Peyer's patch (tissue), 4 donors: ENCODE results near the gene RPTOR. TPM values are rescaled to one million over a fixed set of nuclear protein-coding genes. Genes with fewer than 3 reads are reported as not detected.
"Not testable (repeated sequence)": the region's sequence is repeated elsewhere in the genome, so short reads cannot be mapped to it uniquely, and the experiment has no call there.

Experiments
- DNase-seq, 3 donors: peaks; one replicate each; pipeline ENCODE4 v3.0.0-alpha.2; 2017 to 2019
- H3K27ac ChIP-seq, 4 donors: fragments of 200-600 bp; sonication (generic); one replicate each; pipeline ENCODE4 v1.5.1; 2016 to 2019
- H3K27me3 ChIP-seq, 2 donors: fragments of 200-600 bp; sonication (generic); one replicate each; pipeline ENCODE4 v1.5.1; 2019
- H3K36me3 ChIP-seq, 3 donors: fragments of 200-600 bp; sonication (generic); one replicate each; pipeline ENCODE4 v1.5.1; 2016 to 2019
- H3K4me1 ChIP-seq, 4 donors: fragments of 200-600 bp; sonication (generic); one replicate each; pipeline ENCODE4 v1.5.1; 2016 to 2019
- H3K4me3 ChIP-seq, 4 donors: fragments of 200-600 bp; sonication (generic); 1 replicate in 3 of 4; 2 replicates in 1 of 4; pipeline ENCODE4 v1.5.1; 2016 to 2019; ENCODE audit warnings: mild to moderate bottlenecking in 1 of 4
- H3K9me3 ChIP-seq, 4 donors: fragments of 200-600 bp; sonication (generic); one replicate each; pipeline ENCODE4 v1.5.1; 2016 to 2019; ENCODE audit warnings: mild to moderate bottlenecking in 1 of 4
- POLR2A ChIP-seq, 2 donors: fragments of 450-650 bp; IDR thresholded peaks; one replicate each; pipeline ENCODE4 v1.5.1; 2017; ENCODE audit warnings: antibody characterized with exemption in 2 of 2, mild to moderate bottlenecking in 2 of 2, moderate library complexity in 2 of 2
- total RNA-seq, 4 donors: library from RNA; depleted of rRNA; stranded (reverse); fragments of >200 nt; gene quantifications; one replicate each; pipeline ENCODE4 v1.1.0, GENCODE V29; 2016
- TF ChIP-seq, protein P1 (sequence below), 6 experiments: fragments of 450-650 bp in 4 of 6; fragments of 200-600 bp in 2 of 6; sonication (generic) in 1 of 6; IDR thresholded peaks; one replicate each; pipeline ENCODE4 v1.5.1; 2017 to 2019; ENCODE audit warnings: antibody characterized with exemption in 6 of 6, mild to moderate bottlenecking in 3 of 6, moderate library complexity in 1 of 6

The RPTOR gene
- total RNA-seq, 4 donors from 2014 or later, result 42.4 to 73.6 (median 64.2) TPM

DNA sequence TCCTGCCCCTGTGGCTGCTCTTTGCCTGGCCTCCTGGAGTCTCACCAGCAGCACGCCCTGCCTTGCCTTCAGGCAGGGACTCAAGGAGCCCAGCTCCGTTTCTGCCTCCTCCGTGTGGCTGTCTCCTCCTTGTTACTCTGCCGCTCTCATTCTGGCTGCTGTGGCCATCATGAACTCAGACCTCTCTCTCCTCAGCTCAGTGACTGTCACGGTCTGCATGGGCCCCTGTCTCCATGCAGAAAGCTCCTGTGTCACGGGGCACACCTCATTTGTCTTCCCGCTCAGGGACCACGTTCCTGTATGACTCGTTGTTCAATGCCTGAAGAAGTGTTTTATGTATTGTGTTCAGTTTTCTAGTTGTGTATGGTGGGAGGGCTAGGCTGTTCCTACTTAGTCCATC lies 25.3 kb downstream of the RPTOR start:
- Histone ChIP-seq H3K9me3 (no peaks in the 10 kb centered on the region), H3K27ac (no peak overlapping the region), H3K36me3 (no peaks in the 10 kb centered on the region), H3K4me1 (no peaks in the 10 kb centered on the region), H3K27me3 (no peaks in the 10 kb centered on the region), H3K4me3 (no peak overlapping the region)
- DNase-seq, result no peak
- no peak for TF ChIP-seq POLR2A (IDR thresholded peaks at IDR 0.05)
- TF ChIP-seq, protein P1, sequence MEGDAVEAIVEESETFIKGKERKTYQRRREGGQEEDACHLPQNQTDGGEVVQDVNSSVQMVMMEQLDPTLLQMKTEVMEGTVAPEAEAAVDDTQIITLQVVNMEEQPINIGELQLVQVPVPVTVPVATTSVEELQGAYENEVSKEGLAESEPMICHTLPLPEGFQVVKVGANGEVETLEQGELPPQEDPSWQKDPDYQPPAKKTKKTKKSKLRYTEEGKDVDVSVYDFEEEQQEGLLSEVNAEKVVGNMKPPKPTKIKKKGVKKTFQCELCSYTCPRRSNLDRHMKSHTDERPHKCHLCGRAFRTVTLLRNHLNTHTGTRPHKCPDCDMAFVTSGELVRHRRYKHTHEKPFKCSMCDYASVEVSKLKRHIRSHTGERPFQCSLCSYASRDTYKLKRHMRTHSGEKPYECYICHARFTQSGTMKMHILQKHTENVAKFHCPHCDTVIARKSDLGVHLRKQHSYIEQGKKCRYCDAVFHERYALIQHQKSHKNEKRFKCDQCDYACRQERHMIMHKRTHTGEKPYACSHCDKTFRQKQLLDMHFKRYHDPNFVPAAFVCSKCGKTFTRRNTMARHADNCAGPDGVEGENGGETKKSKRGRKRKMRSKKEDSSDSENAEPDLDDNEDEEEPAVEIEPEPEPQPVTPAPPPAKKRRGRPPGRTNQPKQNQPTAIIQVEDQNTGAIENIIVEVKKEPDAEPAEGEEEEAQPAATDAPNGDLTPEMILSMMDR (IDR thresholded peaks at IDR 0.05), result no peak

DNA sequence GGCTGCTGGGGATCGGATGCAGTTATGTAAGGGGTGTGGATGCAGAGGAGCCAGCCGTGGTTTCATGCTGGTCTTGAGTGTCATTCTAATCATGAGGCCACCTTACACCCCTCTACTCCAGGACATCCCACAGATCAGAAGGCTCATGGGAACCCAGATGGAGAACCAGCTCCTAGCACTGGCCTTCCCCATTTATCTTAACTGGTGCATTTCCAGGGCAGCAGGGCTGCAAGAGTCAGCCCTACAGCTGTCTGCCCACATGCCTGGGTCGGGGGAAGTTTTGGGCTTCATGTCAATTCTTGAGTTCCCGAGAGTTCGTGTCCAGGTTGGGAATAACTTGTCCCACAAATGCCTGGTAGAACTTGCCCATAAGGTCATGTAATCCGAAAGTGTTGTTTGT lies 29.1 kb downstream of the RPTOR start:
- TF ChIP-seq, protein P1 (IDR thresholded peaks at IDR 0.05), result no peak
- no peak for TF ChIP-seq POLR2A (IDR thresholded peaks at IDR 0.05)
- H3K27me3 ChIP-seq, result no peaks in the 10 kb centered on the region
- no peaks in the 10 kb centered on the region for H3K4me1 ChIP-seq
- H3K4me3 ChIP-seq, result no peak overlapping the region
- no peak for DNase-seq
- no peak overlapping the region for H3K27ac ChIP-seq
- no peaks in the 10 kb centered on the region for H3K9me3 ChIP-seq
- H3K36me3 ChIP-seq, result no peaks in the 10 kb centered on the region

DNA sequence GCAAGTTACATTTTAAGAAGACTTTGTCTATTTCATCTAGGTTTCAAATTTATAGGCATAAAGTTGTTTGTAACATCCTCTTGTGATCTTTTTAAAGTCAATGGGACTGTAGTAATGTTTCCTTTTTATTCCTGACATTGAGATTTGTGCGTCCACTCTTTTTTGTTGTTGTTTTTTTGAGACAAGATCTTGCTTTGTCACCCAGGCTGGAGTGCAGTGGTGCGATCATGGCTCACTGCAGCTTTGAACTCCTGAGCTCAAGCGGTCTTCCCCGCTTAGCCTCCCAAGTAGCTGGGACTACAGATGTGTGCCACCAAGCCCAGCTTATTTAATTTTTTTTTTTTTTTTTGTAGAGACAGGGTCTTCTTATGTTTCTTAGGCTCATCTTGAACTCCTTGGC lies 29.9 kb downstream of the RPTOR start:
- no peak for TF ChIP-seq POLR2A (IDR thresholded peaks at IDR 0.05)
- TF ChIP-seq, protein P1 (IDR thresholded peaks at IDR 0.05), result no peak
- Histone ChIP-seq H3K27me3 (no peaks in the 10 kb centered on the region), H3K4me1 (no peaks in the 10 kb centered on the region), H3K27ac (no peak overlapping the region), H3K36me3 (no peaks in the 10 kb centered on the region), H3K4me3 (no peak overlapping the region), H3K9me3 (no peaks in the 10 kb centered on the region)
- DNase-seq, result no peak

DNA sequence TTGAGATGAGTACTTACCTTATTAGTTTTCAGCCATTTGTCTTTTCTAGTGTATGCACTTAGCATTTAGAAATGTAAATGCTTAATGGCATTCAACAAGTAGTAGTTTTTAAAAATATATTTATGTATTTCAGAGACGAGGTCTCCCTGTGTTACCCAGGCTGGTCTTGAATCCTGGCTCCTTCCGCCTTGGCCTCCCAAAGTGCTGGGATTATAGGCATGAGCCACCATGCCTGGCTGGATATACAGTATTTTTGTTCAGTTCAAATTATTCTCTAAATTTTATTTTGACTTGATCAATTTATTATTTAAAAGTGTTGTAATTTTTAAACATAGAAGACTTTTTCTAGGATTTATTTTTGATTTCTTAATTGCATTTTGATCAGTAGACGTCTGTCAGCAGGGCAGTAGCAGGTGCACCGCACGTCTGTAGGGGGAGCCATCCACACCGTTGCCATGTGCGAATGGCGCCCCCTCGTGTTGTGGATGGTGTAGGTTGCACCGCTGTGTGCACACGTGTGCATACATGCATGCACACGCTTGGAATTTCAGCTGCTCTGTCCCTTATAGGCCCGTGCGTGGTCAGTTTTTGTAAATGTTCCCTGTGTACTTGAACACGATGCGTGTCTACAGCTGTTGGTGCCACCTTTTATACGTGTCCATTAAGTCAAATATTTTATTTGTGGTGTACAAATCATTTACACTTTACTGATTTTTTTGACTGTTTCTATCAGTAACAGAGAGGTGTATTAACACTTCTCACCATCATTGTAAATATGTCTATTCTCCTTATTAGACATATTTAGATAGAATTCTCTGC lies 30.6 kb downstream of the RPTOR start:
- Histone ChIP-seq H3K36me3 (no peaks in the 10 kb centered on the region), H3K27me3 (no peaks in the 10 kb centered on the region), H3K9me3 (no peaks in the 10 kb centered on the region), H3K4me3 (no peak overlapping the region), H3K4me1 (no peaks in the 10 kb centered on the region), H3K27ac (no peak overlapping the region)
- peak; percentile 88 to 95 (median 93) for DNase-seq
- TF ChIP-seq, protein P1 (IDR thresholded peaks at IDR 0.05), result peak; percentile 89 to 100 (median 100)
- peak in 1 of 2 donors; percentile 13 for TF ChIP-seq POLR2A (IDR thresholded peaks at IDR 0.05)

DNA sequence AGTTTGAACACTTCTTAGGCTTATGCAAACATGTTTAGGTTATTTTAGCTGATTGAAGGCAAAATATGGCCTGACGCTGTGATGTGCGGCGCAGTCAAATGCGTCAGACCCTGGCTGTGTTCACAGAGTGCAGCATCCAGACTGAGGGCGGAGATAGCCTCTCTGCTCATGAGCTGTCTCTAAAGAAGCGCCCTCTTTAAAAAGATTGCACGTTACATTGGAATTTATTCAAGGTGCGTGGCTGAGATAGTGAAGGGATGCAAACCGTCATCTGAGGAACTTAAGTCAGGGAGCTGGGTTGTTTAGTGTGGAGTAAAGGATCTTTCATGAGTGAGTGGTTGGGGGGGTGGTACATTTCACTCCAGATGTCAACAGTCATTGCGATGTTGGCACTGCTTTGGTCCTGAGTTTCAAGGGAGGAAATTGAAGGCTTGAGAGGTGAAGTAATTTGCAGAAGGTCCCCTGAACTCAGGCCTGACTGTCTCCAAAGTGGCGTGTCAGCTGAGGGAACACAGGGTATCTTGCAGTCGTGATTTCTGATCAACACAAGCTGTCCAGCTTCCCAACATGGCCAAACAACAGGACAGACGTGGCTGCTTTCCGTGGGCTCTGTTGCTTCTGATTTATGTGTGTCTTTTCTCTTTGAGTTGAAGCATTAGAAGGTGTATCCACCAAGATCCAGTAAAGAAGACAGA lies 33.4 kb downstream of the RPTOR start:
- no peak for DNase-seq
- TF ChIP-seq POLR2A (IDR thresholded peaks at IDR 0.05), result no peak
- TF ChIP-seq, protein P1 (IDR thresholded peaks at IDR 0.05), result no peak

DNA sequence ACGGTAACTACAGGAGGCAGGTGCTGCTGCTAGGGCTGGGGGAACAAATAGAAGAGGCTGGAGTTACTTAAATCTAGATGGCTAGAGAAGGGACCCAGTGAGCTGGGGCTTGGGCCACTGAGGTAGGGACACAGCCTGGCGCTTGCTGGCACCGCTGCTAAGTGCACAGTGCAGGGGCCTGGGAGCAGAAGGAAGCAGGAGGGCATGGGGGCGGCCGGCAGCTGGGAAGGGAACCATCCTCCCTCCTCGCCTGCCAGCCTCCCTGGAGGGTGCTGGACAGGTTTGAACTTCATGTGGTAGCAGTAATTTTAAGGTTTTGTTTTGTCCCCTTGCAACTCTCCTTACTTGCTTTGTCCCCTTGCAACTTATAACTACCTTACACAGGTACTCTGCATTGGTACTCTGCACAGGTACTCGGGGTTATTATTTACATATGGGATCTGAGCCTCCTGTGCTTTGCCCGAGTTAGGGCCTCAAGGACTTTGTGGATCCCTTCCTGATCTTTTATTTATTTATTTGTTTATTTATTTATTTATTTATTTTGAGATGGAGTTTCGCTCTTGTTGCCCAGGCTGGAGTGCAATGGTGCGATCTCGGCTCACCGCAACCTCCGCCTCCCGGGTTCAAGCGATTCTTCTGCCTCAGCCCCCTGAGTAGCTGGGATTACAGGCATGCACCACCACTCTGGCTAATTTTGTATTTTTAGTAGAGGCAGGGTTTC lies 34.2 kb downstream of the RPTOR start:
- H3K4me1 ChIP-seq, H3K27me3 ChIP-seq, H3K36me3 ChIP-seq, H3K4me3 ChIP-seq, DNase-seq, H3K27ac ChIP-seq, H3K9me3 ChIP-seq: not testable (repeated sequence)

More for the DNA sequence above, 33.4 kb downstream of the RPTOR start:
- Histone ChIP-seq H3K27me3 (no peaks in the 10 kb centered on the region), H3K4me3 (no peak overlapping the region), H3K9me3 (no peaks in the 10 kb centered on the region), H3K4me1 (no peaks in the 10 kb centered on the region), H3K36me3 (no peaks in the 10 kb centered on the region), H3K27ac (no peak overlapping the region)
